HG03460 (cell line): ENCODE measurements around the gene IL25.
"Not testable (repeated sequence)": the region's sequence is repeated elsewhere in the genome, so short reads cannot be mapped to it uniquely, and the experiment has no call there.

Source experiments
- ATAC-seq: cut with Tn5 transposase; IDR thresholded peaks from one replicate; pipeline ENCODE4 v1.9.1; 2021; ENCODE audit not compliant: unreplicated experiment

Gene IL25

GRCh38 chr14:23407516-23408306 is 35.1 kb downstream of the IL25 start, which contains the start of gene MYH6:
Gene MYH6 (minus strand): TSS chr14:23408273. CDS start chr14:23407223, 1,050 bp downstream.
- no peak for ATAC-seq

GRCh38 chr14:23408307-23408630 is 35.7 kb downstream of the IL25 start:
- ATAC-seq, result no peak

GRCh38 chr14:23409475-23409874 is 36.9 kb downstream of the IL25 start:
- no peak for ATAC-seq

- ATAC-seq, result no peak
Observed at GRCh38 chr14:23409966-23410635, 37.5 kb downstream of the IL25 start.

- no peak for ATAC-seq
Observed at GRCh38 chr14:23411563-23412525, 39.2 kb downstream of the IL25 start.

- ATAC-seq, result no peak
Observed at GRCh38 chr14:23413681-23414080, 41.1 kb downstream of the IL25 start.

GRCh38 chr14:23414254-23414653 is 41.6 kb downstream of the IL25 start:
- ATAC-seq, result no peak

- no peak for ATAC-seq
Observed at GRCh38 chr14:23414906-23415820, 42.6 kb downstream of the IL25 start.

- no peak for ATAC-seq
Observed at GRCh38 chr14:23415821-23416778, 43.5 kb downstream of the IL25 start.

GRCh38 chr14:23416801-23417200 is 44.2 kb downstream of the IL25 start:
- no peak for ATAC-seq

- not testable (repeated sequence) for ATAC-seq
Observed at GRCh38 chr14:23417269-23417668, 44.7 kb downstream of the IL25 start.

- ATAC-seq, result no peak
Observed at GRCh38 chr14:23418021-23418420, 45.4 kb downstream of the IL25 start.

GRCh38 chr14:23419646-23420045 is 47.0 kb downstream of the IL25 start:
- not testable (repeated sequence) for ATAC-seq

GRCh38 chr14:23421594-23421993 is 49.0 kb downstream of the IL25 start:
- no peak for ATAC-seq

GRCh38 chr14:23423657-23424056 is 51.0 kb downstream of the IL25 start:
- no peak for ATAC-seq

- ATAC-seq, result no peak
Observed at GRCh38 chr14:23425169-23425568, 52.6 kb downstream of the IL25 start.

- not testable (repeated sequence) for ATAC-seq
Observed at GRCh38 chr14:23425798-23426197, 53.2 kb downstream of the IL25 start.
